Fibroblast of skin of right biceps (primary cell): ENCODE results near the gene GINS1.
A peak's percentile ranks its signal among the peaks of the same experiment; 100 is the strongest.
"Not testable (repeated sequence)": the region's sequence is repeated elsewhere in the genome, so short reads cannot be mapped to it uniquely, and the experiment has no call there.

Experiments used
- DNase-seq: peaks from one replicate; pipeline ENCODE4 v3.0.0-alpha.2; 2013

GINS1 gene

DNA sequence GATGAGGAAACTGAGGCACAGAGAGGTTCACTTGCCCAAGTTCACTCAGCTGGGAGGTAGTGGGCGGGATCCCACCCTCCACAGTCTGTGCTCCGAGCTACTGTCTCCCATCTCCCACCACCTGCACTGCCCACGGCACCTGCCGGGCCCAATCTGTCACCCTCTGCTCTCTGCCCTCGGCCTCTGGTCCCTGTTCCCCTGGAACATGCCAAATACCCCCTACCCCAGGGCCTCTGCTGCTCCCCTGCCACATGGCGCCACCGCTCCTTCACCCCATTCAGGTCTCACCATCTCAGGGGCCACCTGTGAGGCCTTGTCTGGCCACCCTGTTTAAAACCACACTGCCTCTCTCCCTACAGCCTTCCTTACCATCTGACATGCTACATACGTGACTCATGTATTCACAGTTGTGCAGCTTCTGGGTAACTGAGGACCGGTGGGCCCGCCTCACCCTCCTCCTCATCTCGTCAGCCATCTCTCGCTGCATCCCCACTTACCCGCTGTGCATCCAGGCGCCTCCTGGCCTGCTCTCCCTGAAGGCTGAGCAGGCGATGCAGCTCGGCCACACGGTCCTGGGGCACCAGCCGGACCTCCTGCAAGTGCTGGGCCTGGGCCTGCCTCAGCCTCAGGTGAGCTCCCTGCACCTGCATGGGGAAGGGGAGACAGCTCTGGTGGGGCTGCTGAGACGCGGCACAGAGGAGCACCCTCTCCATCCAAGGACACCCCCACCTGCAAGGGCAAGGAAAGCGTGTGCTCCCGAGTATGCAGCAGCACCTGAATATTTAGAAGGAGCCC, 50.6 kb downstream of the GINS1 start:
- no peak for DNase-seq

DNA sequence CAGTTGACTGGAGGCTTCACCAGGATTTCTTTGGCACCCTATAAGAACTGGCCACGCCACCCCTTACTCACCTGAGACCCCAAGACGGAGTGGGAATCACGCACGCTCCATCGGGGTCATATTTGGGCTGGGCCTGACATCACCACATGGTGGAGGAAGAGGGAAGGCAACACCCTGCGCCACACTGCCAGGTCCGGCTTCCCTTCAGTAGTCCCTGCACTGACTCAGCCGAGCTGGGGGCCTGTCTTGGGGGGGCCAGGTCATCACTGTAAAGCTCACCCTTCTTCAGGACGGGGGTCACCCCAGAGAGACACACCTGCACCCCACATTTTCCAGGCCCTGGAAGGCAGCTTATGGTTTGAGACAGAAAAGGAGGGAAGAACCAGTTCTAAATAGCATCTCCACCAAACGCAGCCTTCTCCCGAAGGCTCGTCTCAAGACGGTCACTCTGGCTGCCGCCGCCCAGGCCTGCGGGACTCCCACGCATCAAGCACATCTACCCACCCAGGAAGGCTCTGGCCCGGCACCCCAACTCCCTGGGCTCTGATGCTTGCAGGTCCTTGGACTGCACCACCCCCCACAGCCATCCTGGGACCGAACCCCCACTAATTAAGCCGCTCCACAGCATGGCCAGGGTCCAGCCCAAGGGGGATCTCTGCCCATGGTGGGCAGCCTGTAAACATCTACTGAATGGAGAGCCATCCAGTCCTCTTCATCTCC, 51.8 kb downstream of the GINS1 start:
- DNase-seq: no peak

- DNase-seq: no peak
These were observed 52.6 kb downstream of the GINS1 start for GRCh38 chr20:25459916-25460535.

GRCh38 chr20:25460566-25461280, 53.2 kb downstream of the GINS1 start:
- DNase-seq: no peak

- no peak for DNase-seq
These were observed 53.8 kb downstream of the GINS1 start for GRCh38 chr20:25461281-25461650.

- no peak for DNase-seq
These were observed 54.5 kb downstream of the GINS1 start for GRCh38 chr20:25461786-25462545.

- no peak for DNase-seq
These were observed 57.2 kb downstream of the GINS1 start for GRCh38 chr20:25464501-25465242.

DNA sequence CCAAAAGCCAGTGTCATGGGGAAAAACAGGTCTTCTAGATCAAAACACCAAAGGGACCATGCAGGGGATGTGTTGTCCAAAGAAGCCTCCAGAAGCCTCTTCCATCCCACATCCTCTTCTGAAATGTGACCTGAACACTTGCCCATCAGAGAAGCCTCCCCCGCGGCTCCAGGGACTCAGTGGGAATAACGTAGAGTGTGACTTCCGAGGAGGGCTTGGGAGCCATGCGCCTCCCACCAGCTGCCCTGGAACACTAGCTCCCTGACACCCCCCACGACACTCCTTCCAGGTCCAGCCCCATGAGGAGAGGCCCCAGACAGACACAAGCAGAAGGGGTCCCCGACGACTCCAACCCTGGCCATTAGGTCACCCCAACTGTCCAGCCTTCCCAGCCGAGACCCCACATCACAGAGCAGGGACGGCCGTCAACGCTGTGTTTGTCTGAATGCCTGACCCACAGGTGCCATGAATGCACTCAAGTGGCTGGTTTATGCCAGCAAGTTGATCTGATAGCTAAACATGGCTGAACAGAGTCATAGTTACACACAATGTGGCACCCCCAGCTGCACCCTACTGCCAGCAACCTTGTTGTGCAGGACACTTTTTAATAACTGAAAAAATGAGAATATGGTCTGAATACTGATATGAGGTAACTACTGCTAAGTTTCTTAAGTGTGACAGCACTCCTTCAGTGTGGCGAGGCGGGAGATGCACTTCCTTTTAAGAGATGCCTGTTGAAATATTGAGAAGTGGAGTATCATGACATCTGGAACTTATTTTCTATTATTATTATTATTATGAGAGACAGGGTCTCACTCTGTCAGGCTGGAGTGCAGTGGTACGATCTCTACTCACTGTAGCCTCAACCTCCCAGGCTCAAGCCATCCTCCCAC, 58.0 kb downstream of the GINS1 start:
- DNase-seq: no peak

- DNase-seq: no peak
These were observed 59.4 kb downstream of the GINS1 start for GRCh38 chr20:25466846-25467245.

GRCh38 chr20:25467441-25467840, 60.0 kb downstream of the GINS1 start:
- no peak for DNase-seq

- DNase-seq: no peak
These were observed 60.9 kb downstream of the GINS1 start for GRCh38 chr20:25468126-25469075.

GRCh38 chr20:25469558-25469957, 62.1 kb downstream of the GINS1 start:
- DNase-seq: no peak

DNA sequence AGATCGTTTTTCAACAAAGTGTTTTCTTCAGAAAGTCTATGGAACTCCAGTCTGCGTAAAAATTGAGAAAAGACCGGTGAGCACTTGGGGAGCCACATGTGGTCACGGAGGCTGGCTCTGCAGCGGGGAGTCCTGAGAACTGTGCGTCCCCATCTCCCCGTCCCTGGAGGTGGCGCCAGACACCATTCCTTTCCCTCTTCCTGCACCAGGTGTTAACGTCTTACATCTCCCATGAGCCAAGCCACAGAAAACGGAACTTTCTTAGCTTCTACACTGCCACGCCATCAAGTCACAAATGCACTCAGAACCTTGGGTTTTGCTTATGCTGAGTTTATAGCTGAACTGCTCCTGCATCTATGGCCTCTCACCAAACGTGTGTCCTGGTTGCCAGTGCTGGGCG, 62.6 kb downstream of the GINS1 start:
- DNase-seq: peak; percentile 38

DNA sequence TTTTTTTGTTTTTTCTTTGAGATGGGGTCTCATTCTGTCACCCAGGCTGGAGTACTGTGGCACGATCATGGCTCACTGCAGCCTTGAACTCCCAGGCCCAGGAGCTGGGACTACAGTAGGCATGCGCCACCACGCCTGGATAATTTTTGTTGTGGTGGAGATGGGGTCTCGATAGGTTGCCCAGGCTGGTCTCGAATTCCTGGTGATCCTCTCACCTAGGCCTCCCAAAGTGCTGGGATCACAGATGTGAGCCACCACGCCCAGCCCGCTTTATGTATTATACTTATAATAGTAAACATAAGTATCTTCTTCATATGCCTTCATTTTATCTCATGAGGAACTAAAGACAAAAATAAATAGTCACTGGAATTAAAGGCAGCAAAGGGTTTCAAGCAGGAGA, 63.5 kb downstream of the GINS1 start:
- DNase-seq: no peak

DNA sequence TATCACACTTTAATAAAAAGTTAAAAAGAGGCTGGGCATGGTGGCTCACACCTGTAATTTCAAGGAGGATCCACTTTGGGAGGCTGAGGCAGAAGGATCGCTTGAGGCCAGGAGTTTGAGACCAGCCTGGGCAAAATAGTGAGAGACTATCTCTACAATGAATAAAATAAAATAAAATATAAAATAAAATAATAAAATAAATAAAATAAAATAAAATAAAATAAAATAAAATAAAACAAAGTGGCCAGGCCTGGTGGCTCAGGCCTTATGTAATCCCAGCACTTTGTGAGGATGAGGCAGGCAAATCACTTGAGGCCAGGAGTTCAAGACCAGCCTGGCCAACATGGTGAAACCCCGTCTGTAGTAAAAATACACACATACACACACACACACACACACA, 65.8 kb downstream of the GINS1 start:
- not testable (repeated sequence) for DNase-seq

GRCh38 chr20:25476106-25477013, 68.9 kb downstream of the GINS1 start:
- no peak for DNase-seq

DNA sequence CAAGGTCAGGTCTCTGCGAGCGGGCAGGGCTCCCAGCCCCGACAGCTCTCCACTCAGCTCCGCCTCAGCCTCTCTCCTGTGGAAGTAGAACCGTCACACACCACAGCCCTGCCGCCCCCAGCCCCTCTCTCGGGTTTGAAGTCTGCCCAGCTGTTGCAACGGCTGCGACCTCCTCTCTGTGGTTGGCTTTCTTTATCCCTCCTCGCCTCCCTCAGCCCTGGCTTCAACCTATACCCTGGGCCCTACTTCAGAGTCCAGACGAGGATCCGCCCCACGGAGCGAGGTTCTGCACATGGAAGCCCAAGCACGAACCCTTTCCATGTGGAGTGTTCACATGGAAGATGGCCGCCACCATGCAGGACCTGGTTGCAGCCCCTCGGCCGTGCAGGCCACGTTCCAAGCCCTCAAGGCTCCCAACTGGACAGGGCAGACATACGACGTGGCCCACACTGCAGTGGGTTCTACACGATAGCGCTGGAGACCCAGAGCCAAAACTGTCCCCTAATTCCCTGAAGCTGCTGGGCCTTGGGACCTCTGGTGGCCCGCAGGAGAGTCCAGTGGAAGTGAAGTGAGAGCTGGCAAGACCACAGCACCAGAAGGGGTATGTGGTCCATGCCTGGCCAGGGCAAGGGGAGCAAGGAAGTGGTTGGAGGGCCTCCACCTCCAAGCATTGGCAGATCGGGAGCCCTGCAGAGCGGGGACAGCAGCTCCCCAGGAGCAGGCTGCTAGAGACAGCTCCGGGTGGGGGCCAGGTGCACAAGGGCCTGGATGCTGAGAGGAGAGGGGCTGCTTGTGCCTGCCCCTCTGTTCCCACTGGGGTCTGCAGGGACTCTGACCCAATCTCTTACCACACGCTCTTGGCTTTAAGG, 69.8 kb downstream of the GINS1 start:
- DNase-seq: no peak
